ENCODE results near the gene TROAP. TPM values are rescaled to one million over a fixed set of nuclear protein-coding genes. Genes with fewer than 3 reads are reported as not detected.
A peak's percentile ranks its signal among the peaks of the same experiment; 100 is the strongest.
"Not testable (repeated sequence)": the region's sequence is repeated elsewhere in the genome, so short reads cannot be mapped to it uniquely, and the experiment has no call there.

Gene TROAP
- total RNA-seq, 1 experiment from 2014 or later: 65.3 TPM

- no peak for DNase-seq (ENCODE audit: low spot score)
Observed at GRCh38 chr12:49295082-49295936, 27.7 kb upstream of the TROAP start, which contains the start of gene PRPH. PRPH (plus strand) TSS chr12:49295147; CDS start chr12:49295201, 54 bp downstream.

- no peak for DNase-seq (ENCODE audit: low spot score)
Observed at GRCh38 chr12:49296034-49296835, 26.8 kb upstream of the TROAP start.

- no peak for DNase-seq (ENCODE audit: low spot score)
Observed at GRCh38 chr12:49296836-49297694, 26.0 kb upstream of the TROAP start.

- no peak for DNase-seq (ENCODE audit: low spot score)
Observed at GRCh38 chr12:49297695-49298060, 25.4 kb upstream of the TROAP start.

- DNase-seq (ENCODE audit: low spot score): peak; percentile 73
Observed at GRCh38 chr12:49298160-49298559, 24.9 kb upstream of the TROAP start.

GRCh38 chr12:49301760-49302159 lies 21.3 kb upstream of the TROAP start:
- DNase-seq (ENCODE audit: low spot score): no peak

- DNase-seq (ENCODE audit: low spot score): no peak
Observed at GRCh38 chr12:49304161-49304560, 18.9 kb upstream of the TROAP start.

GRCh38 chr12:49305762-49306510 lies 17.1 kb upstream of the TROAP start:
- no peak for DNase-seq (ENCODE audit: low spot score)

- no peak for DNase-seq (ENCODE audit: low spot score)
Observed at GRCh38 chr12:49309386-49309785, 13.7 kb upstream of the TROAP start.

- DNase-seq (ENCODE audit: low spot score): not testable (repeated sequence)
Observed at GRCh38 chr12:49310451-49311000, 12.5 kb upstream of the TROAP start.

- no peak for DNase-seq (ENCODE audit: low spot score)
Observed at GRCh38 chr12:49314811-49315210, 8.2 kb upstream of the TROAP start.

- DNase-seq (ENCODE audit: low spot score): not testable (repeated sequence)
Observed at GRCh38 chr12:49317118-49317517, 5.9 kb upstream of the TROAP start.

- DNase-seq (ENCODE audit: low spot score): not testable (repeated sequence)
Observed at GRCh38 chr12:49320411-49321103, 2.5 kb upstream of the TROAP start.

GRCh38 chr12:49322367-49322707 lies 718 bp upstream of the TROAP start:
- no peak for DNase-seq (ENCODE audit: low spot score)

GRCh38 chr12:49323524-49324097 lies 556 bp downstream of the TROAP start:
- DNase-seq (ENCODE audit: low spot score): no peak

GRCh38 chr12:49325606-49326005 lies 2.6 kb downstream of the TROAP start:
- DNase-seq (ENCODE audit: low spot score): no peak

- no peak for DNase-seq (ENCODE audit: low spot score)
Observed at GRCh38 chr12:49327368-49327767, 4.3 kb downstream of the TROAP start.

- no peak for DNase-seq (ENCODE audit: low spot score)
Observed at GRCh38 chr12:49327887-49328286, 4.8 kb downstream of the TROAP start.

- no peak for DNase-seq (ENCODE audit: low spot score)
Observed at GRCh38 chr12:49328816-49329215, 5.8 kb downstream of the TROAP start.

Data from HT-29 (cell line).